Measurements from ENCODE around the gene IL17RA.

The IL17RA gene

GRCh38 chr22:17155941-17156340, 71.1 kb downstream of the IL17RA start:
- H3K27me3 Mint-ChIP-seq: no peaks in the 10 kb centered on the region
- ATAC-seq (ENCODE audit: low read depth) (no peak), DNase-seq (ENCODE audit: low spot score in 2 of 2) (no peak)
- H3K4me1 Mint-ChIP-seq: peaks cover 18% of the 10 kb centered on the region
- peak overlapping the region; percentile 45 for H3K27ac Mint-ChIP-seq
- no peaks in the 10 kb centered on the region for H3K9me3 Mint-ChIP-seq
- H3K4me3 Mint-ChIP-seq: no peak overlapping the region
- peaks cover 4% of the 10 kb centered on the region for H3K36me3 Mint-ChIP-seq

DNA sequence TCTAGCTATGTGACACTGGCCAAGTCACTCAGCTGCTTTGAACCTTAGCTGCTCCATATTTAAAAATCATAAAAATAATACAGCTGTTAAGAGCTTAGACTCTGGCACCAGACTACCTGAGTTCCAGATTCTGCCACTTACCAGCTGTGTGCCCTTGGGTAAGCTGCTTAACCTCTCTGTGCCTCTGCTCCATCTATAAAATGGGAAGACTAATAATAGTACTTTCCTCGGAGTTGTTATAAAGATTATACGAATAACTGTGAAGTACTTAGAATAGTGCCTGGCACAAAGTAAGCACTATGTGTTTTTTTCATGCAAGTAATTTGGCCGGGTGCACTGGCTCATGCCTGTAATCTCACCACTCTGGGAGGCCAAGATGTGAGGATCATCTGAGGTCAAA, 72.9 kb downstream of the IL17RA start:
- H3K36me3 Mint-ChIP-seq: peaks cover 2% of the 10 kb centered on the region
- H3K27me3 Mint-ChIP-seq: no peaks in the 10 kb centered on the region
- no peak for DNase-seq (ENCODE audit: low spot score in 2 of 2)
- H3K9me3 Mint-ChIP-seq: no peaks in the 10 kb centered on the region
- H3K27ac Mint-ChIP-seq: no peak overlapping the region
- H3K4me3 Mint-ChIP-seq: peak overlapping the region; percentile 88
- no peak for ATAC-seq (ENCODE audit: low read depth)
- H3K4me1 Mint-ChIP-seq: peaks cover 14% of the 10 kb centered on the region

GRCh38 chr22:17158176-17158567, 73.4 kb downstream of the IL17RA start:
- Mint-ChIP-seq H3K27ac (no peak overlapping the region), H3K4me3 (peak overlapping the region; percentile 88), H3K9me3 (no peaks in the 10 kb centered on the region), H3K27me3 (no peaks in the 10 kb centered on the region), H3K4me1 (peaks cover 14% of the 10 kb centered on the region), H3K36me3 (peaks cover 2% of the 10 kb centered on the region)
- no peak for DNase-seq (ENCODE audit: low spot score in 2 of 2)
- ATAC-seq (ENCODE audit: low read depth): no peak

DNA sequence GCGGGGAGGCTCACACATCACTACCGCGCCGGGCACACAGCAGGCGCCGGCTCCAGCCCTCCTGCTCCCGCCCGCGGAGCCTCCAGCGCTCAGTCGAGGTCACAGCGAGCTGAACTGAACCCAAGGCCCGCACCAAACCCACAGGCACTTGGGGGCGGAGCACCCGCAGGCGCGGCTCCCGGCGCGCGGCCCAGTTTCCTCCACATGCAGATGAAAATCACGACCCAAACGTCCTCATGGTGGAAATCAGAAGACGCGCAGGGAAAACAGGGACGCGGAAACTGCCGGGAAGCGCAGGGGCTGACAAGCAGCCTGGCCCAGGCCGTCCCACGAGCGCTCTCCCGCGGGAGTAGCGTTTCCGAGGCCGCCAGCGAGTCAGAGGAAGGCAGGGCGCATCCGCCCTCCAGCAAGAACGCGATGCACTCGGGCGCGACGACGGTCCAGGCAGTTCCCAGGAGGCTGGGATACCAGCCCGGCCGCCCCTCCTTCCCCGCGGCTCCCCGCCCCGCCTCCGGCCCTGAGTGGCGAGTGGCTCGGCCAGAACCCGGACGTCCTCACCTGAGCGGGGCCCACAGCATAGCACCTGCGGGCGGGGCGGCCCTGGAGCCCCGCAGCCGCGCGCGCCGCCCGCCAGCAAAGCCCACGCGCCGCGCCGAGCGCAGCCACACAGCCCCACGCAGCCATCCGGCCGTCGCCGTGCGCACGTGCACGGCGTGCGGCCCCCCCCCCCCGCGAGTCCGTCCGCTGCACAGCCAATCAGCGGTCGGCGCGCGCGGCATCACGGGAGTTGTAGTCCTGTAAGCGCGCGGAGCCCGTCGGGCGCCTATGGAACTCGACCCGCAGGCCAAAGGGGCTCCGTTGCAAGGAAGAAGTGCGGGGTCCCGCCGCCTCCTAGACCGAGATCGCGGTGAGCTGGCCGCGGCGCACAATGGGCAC, 74.0 kb downstream of the IL17RA start, which contains the start of gene HDHD5:
Gene HDHD5, minus strand, starts transcription at position 710 of the 936 bp plus-strand sequence. Its CDS starts 26 bp downstream, at position 684.
- DNase-seq (ENCODE audit: low spot score in 2 of 2) (peak; percentile 72 to 89), ATAC-seq (ENCODE audit: low read depth) (peak; percentile 90)
- Mint-ChIP-seq H3K4me3 (peak within 1 kb of the TSS; percentile 88), H3K27ac (no peak within 1 kb of the TSS), H3K9me3 (no peaks in the 10 kb centered on the region), H3K36me3 (peaks cover 2% of the 10 kb centered on the region), H3K27me3 (no peaks in the 10 kb centered on the region), H3K4me1 (peaks cover 14% of the 10 kb centered on the region)

GRCh38 chr22:17159504-17159951, 74.7 kb downstream of the IL17RA start:
- no peak overlapping the region for H3K27ac Mint-ChIP-seq
- peaks cover 2% of the 10 kb centered on the region for H3K36me3 Mint-ChIP-seq
- H3K9me3 Mint-ChIP-seq: no peaks in the 10 kb centered on the region
- H3K4me1 Mint-ChIP-seq: peaks cover 14% of the 10 kb centered on the region
- no peaks in the 10 kb centered on the region for H3K27me3 Mint-ChIP-seq
- DNase-seq (ENCODE audit: low spot score in 2 of 2): no peak
- H3K4me3 Mint-ChIP-seq: peak overlapping the region; percentile 88
- ATAC-seq (ENCODE audit: low read depth): peak; percentile 19

DNA sequence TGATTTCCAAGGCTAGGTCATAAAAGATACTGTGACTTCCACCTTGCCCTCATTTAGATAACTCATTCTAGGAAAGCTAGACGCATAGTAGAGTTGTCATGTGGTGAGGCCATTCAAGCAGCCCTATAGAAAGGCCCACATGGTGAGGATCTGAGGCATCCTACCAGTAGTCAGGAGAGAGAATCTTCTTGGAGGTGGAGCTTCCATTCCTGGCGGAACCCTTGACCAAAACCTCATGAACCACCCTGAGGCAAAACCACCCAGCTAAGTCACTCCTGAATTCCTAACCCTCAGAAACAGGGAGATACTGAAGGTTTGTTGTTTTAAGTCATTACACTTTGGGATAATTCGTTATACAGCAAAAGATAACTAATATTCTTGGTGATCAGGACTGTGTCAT, 77.2 kb downstream of the IL17RA start:
- Mint-ChIP-seq H3K4me3 (no peak overlapping the region), H3K36me3 (no peaks in the 10 kb centered on the region)
- no peak for ATAC-seq (ENCODE audit: low read depth)

GRCh38 chr22:17162731-17163130, 77.9 kb downstream of the IL17RA start:
- Mint-ChIP-seq H3K4me3 (no peak overlapping the region), H3K27ac (no peak overlapping the region), H3K36me3 (no peaks in the 10 kb centered on the region), H3K27me3 (no peaks in the 10 kb centered on the region), H3K4me1 (peaks cover 8% of the 10 kb centered on the region), H3K9me3 (no peaks in the 10 kb centered on the region)
- DNase-seq (ENCODE audit: low spot score in 2 of 2): no peak
- ATAC-seq (ENCODE audit: low read depth): no peak

More for the DNA sequence above, 77.2 kb downstream of the IL17RA start:
- Mint-ChIP-seq H3K4me1 (peaks cover 8% of the 10 kb centered on the region), H3K27ac (no peak overlapping the region), H3K27me3 (no peaks in the 10 kb centered on the region), H3K9me3 (no peaks in the 10 kb centered on the region)
- DNase-seq (ENCODE audit: low spot score in 2 of 2): no peak

DNA sequence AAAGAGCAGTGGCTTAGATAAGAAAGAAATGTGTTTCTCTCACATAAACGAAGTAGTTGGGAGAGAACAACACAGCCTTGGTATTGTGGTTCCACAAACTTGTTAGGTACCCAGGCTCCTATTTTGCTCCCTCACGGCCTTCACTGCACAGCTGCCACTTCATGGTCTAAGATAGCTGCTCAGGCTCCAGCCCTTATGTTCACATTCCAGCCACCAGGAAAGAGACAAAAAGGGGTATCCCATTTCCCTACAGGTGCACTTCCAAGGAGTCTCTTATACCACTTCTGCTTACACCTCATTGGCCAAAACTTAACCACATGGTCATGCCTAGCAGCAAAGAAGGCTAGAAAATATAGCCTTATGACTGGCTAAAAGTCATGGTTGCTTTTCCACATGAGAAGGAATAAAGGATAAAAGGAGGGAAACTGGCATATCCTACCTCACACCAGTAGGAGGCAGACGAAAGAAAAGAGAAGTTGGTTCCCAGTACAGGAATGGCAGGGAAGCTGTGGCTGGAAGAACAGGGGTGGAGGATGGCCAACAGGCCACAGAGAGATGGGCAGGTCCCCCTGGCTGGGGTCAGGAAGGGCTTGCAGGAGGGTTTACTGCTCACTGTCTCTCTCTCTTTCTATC, 79.7 kb downstream of the IL17RA start:
- no peak for ATAC-seq (ENCODE audit: low read depth)
- H3K27me3 Mint-ChIP-seq: peaks cover 2% of the 10 kb centered on the region
- DNase-seq (ENCODE audit: low spot score in 2 of 2): no peak
- H3K4me1 Mint-ChIP-seq: peaks cover 8% of the 10 kb centered on the region
- H3K36me3 Mint-ChIP-seq: no peaks in the 10 kb centered on the region
- H3K27ac Mint-ChIP-seq: no peak overlapping the region
- H3K4me3 Mint-ChIP-seq: no peak overlapping the region
- no peaks in the 10 kb centered on the region for H3K9me3 Mint-ChIP-seq

All from memory B cell (primary cell).